ENCODE data around the gene ZNF684.
"Not testable (repeated sequence)": the region's sequence is repeated elsewhere in the genome, so short reads cannot be mapped to it uniquely, and the experiment has no call there.

The ZNF684 gene

DNA sequence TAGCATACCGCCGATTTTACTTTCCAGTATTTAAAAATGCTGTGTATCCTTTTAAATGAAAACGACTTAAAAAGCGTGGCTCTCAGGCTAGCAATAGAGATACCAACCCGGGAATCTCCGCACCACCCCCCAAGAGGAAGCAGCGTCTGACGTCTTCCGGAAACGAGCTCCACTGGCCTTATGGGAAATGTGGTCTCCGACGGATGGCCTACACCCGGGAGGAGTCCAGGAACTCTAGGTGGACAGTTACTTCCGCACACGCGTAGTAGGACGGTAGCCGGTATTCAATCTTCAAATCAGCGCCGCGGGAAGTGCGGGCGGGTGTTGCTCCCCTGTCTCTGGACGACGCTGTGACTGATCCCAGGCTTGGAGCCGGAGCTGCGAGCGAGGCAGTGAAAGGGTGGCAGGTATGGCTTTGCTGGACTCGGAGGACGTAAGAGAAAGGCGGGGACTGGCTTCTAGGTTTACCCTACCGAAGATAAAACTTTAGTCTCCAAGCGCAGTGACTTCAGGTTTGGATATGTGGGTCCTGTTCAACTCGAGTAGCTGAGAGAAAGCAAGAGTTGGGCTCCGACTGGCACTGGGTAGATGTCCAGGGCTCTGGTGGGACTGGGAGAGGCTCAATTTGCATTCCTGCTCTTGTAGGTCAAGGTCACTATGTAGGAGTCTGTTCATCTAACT is at the start of gene ZNF684:
Gene ZNF684 (plus strand): TSS at position 257 of the 681 bp plus-strand sequence. CDS start 1,530 bp downstream, outside the sequence.
- Histone ChIP-seq H3K9me3 (ENCODE audit: control insufficient read depth, insufficient read depth, low read length) (no peaks in the 10 kb centered on the region), H3K27me3 (ENCODE audit: control insufficient read depth, insufficient read depth, low read length) (no peaks in the 10 kb centered on the region), H3K4me1 (ENCODE audit: control insufficient read depth, insufficient read depth, low read length) (no peaks in the 10 kb centered on the region)

DNA sequence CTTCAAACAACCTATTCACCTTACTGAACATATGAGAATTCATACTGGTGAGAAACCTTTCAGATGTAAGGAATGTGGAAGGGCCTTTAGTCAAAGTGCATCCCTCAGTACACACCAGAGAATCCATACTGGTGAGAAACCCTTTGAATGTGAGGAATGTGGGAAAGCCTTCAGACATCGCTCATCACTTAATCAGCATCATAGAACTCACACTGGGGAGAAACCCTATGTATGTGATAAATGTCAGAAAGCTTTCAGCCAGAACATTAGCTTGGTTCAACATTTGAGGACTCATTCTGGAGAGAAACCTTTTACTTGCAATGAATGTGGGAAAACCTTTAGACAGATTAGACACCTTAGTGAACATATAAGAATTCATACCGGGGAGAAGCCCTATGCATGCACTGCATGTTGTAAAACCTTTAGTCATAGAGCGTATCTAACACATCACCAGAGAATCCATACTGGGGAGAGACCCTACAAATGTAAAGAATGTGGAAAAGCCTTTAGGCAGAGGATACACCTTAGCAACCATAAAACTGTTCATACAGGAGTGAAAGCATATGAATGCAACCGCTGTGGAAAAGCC is 36.0 kb upstream of the ZNF684 start:
- H3K27me3 ChIP-seq (ENCODE audit: control insufficient read depth, insufficient read depth, low read length): no peaks in the 10 kb centered on the region
- no peak overlapping the region for H3K4me3 ChIP-seq (ENCODE audit: low read depth, low read length)
- H3K36me3 ChIP-seq (ENCODE audit: control insufficient read depth, insufficient read depth, low read length): no peaks in the 10 kb centered on the region
- no peaks in the 10 kb centered on the region for H3K4me1 ChIP-seq (ENCODE audit: control insufficient read depth, insufficient read depth, low read length)
- H3K9ac ChIP-seq (ENCODE audit: low read depth, low read length): no peak overlapping the region
- peaks cover 4% of the 10 kb centered on the region for H3K9me3 ChIP-seq (ENCODE audit: control insufficient read depth, insufficient read depth, low read length)

More for the DNA sequence above, at the start of gene ZNF684:
- H3K36me3 ChIP-seq (ENCODE audit: control insufficient read depth, insufficient read depth, low read length): no peaks in the 10 kb centered on the region
- H3K9ac ChIP-seq (ENCODE audit: low read depth, low read length): peak within 1 kb of the TSS; percentile 83
- H3K4me3 ChIP-seq (ENCODE audit: low read depth, low read length): peak within 1 kb of the TSS; percentile 88

DNA sequence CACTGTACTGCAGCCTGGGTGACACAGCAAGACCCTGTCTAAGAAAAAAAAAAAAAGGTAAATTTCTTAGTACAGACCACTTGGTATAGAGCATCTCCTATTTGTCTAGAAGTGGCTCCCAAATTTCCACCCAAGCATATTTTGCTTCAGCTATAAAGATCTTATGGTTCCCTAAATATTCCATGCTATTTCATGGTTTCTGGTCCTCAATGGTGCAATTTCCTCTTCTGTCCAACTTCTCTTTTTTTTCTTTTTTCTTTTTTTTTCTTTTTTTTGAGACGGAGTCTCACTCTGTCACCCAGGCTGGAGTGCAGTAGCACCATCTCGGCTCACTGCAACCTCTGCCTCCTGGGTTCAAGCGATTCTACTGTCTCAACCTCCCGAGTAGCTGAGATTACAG is 28.8 kb upstream of the ZNF684 start:
- not testable (repeated sequence) for H3K4me1 ChIP-seq (ENCODE audit: control insufficient read depth, insufficient read depth, low read length); H3K9me3 ChIP-seq (ENCODE audit: control insufficient read depth, insufficient read depth, low read length); H3K36me3 ChIP-seq (ENCODE audit: control insufficient read depth, insufficient read depth, low read length); H3K4me3 ChIP-seq (ENCODE audit: low read depth, low read length); H3K27me3 ChIP-seq (ENCODE audit: control insufficient read depth, insufficient read depth, low read length); H3K9ac ChIP-seq (ENCODE audit: low read depth, low read length)

DNA sequence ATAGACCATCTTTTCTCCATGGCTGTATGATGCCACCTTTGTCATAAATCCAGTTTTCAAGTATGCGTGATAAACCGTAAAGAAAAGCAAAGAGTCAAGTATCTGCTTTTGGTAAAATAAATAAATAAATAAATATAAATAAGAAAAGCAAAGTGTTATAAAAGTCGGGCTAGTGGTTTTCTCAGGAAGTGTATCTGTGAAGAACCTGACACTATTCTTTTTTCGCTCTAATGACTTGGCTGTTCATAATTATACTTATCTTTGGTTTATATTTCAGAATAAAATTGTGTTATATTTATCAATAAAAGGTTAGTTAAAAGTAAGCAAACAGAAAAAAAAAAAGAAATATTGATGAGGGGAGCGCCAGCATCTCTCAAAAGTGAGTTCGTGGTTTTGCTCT is 23.5 kb upstream of the ZNF684 start:
- Histone ChIP-seq H3K9ac (ENCODE audit: low read depth, low read length) (no peak overlapping the region), H3K4me1 (ENCODE audit: control insufficient read depth, insufficient read depth, low read length) (no peaks in the 10 kb centered on the region), H3K36me3 (ENCODE audit: control insufficient read depth, insufficient read depth, low read length) (no peaks in the 10 kb centered on the region), H3K4me3 (ENCODE audit: low read depth, low read length) (peak overlapping the region; percentile 78), H3K27me3 (ENCODE audit: control insufficient read depth, insufficient read depth, low read length) (peaks cover 11% of the 10 kb centered on the region), H3K9me3 (ENCODE audit: control insufficient read depth, insufficient read depth, low read length) (no peaks in the 10 kb centered on the region)

DNA sequence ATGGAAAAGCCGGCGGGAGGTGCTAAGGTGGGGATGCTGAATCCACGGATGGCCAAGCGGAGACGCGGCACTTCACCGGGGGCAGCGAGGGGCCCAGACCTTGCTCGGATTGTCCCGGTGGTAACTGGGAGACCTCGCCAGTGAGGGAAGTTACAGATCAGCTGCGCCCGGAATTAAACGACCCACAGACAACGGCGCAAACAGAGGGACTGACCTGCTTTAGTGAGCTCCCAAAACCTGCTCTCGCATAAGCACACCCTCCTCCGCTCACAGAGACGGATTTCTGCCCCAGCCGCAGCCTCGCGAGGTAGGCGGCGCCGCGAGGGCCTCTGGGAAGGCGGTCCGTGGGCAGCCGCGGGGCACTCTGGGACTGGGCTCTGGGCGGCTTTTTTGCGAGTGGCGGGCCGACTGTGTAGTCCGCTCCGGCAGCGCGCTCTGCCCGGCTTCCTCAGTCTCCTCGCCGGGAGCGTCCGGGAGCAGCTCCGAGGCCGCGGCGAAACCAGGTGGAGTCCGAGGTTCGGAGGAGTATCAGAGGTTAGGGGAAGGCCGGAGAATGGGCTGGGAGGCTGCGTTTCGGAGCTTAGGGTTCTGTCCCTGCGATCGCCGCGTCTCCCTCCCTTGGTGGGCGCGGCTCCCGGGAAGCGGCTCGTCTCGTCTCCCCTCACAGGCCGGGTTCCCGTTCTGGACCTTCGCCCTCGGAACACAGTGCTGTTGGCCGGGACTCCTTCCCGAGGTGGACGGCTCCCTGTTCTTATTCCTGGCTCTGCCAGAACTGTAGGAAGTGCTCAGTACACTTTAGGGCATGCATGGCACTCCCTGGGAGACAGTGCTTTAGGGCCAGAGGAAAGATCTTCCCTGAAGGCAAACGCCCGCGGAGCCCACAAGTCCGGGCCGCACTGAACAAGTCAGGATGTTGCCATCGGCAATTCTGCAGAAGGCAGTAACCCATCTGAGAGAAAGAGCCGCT is 22.8 kb upstream of the ZNF684 start, which contains the start of gene EXO5:
Gene EXO5 (plus strand): TSS at position 393 of the 967 bp plus-strand sequence. CDS start 5,778 bp downstream, outside the sequence.
- Histone ChIP-seq H3K9ac (ENCODE audit: low read depth, low read length) (peak within 1 kb of the TSS; percentile 86), H3K27me3 (ENCODE audit: control insufficient read depth, insufficient read depth, low read length) (peaks cover 11% of the 10 kb centered on the region), H3K4me3 (ENCODE audit: low read depth, low read length) (peak within 1 kb of the TSS; percentile 78), H3K4me1 (ENCODE audit: control insufficient read depth, insufficient read depth, low read length) (no peaks in the 10 kb centered on the region), H3K9me3 (ENCODE audit: control insufficient read depth, insufficient read depth, low read length) (no peaks in the 10 kb centered on the region), H3K36me3 (ENCODE audit: control insufficient read depth, insufficient read depth, low read length) (no peaks in the 10 kb centered on the region)

DNA sequence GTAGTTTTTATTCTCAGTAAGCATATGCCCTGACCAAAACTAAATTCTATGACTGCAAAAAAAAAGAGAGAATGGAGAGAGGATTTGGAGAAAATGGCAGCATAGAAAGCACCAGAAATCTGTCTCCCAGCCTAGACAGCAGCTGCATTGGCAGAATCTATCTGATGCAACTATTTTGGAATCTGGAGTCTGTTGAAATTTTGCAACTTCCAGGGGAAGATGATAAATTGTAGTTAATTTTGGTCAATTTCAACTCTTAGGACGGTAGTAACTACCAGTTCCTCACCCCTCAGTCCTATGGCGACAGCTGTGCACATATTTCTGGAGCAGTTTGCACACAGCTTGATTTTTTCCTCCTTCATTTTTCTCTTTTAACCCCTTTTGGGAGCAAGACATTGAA is 11.9 kb upstream of the ZNF684 start:
- Histone ChIP-seq H3K36me3 (ENCODE audit: control insufficient read depth, insufficient read depth, low read length) (no peaks in the 10 kb centered on the region), H3K9me3 (ENCODE audit: control insufficient read depth, insufficient read depth, low read length) (no peaks in the 10 kb centered on the region), H3K27me3 (ENCODE audit: control insufficient read depth, insufficient read depth, low read length) (no peaks in the 10 kb centered on the region), H3K4me3 (ENCODE audit: low read depth, low read length) (no peak overlapping the region), H3K9ac (ENCODE audit: low read depth, low read length) (no peak overlapping the region), H3K4me1 (ENCODE audit: control insufficient read depth, insufficient read depth, low read length) (no peaks in the 10 kb centered on the region)

DNA sequence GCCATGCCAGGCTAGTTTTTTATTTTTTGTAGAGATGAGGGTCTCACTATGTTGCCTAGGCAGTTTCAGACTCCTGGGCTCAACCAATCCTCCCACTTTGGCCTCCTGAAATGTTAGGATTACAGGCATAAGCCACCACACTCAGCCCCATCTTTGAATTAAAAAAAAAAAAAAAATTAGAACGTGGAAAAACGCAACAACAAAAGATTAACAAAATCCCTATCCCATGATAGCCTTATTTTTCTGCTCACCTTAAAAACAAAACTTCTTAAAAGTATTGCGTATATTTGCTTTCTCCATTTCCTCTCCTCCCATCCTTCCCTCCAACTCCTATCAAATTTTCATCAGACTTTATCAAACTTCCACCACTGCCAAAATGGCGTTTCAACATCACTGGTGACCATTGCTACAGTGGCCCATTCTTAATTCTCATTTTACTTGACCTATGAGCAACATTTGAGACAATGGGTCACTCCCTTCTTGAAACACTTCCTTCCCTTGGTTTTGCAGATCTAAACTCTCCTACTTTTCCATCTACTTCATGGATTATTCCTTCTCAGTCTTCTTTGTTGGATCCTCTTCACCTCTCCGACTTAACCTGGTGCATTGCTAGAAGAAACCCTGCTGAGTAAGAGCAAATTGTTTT is 579 bp upstream of the ZNF684 start:
- peak overlapping the region; percentile 88 for H3K4me3 ChIP-seq (ENCODE audit: low read depth, low read length)

DNA sequence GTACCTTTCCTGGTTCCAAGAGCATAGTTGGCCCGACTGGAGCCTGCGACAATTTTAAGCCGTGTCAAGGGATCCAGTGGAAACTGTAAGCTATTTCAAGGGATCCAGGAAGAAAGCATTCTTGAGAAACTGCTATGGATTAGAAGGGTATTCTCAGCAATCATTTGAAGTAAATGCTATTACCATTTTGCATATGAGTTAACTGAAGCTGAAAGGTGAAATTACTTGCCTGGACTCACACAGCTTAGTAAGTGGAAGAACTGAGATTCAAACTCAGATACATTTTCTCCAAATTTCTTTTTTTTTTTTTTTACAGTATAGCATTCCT is 589 bp downstream of the ZNF684 start:
- Histone ChIP-seq H3K4me1 (ENCODE audit: control insufficient read depth, insufficient read depth, low read length) (no peaks in the 10 kb centered on the region), H3K36me3 (ENCODE audit: control insufficient read depth, insufficient read depth, low read length) (no peaks in the 10 kb centered on the region), H3K4me3 (ENCODE audit: low read depth, low read length) (peak overlapping the region; percentile 88), H3K9me3 (ENCODE audit: control insufficient read depth, insufficient read depth, low read length) (no peaks in the 10 kb centered on the region), H3K9ac (ENCODE audit: low read depth, low read length) (peak overlapping the region; percentile 57), H3K27me3 (ENCODE audit: control insufficient read depth, insufficient read depth, low read length) (no peaks in the 10 kb centered on the region)

More for the DNA sequence above, 579 bp upstream of the ZNF684 start:
- Histone ChIP-seq H3K9ac (ENCODE audit: low read depth, low read length) (peak overlapping the region; percentile 83), H3K36me3 (ENCODE audit: control insufficient read depth, insufficient read depth, low read length) (no peaks in the 10 kb centered on the region), H3K9me3 (ENCODE audit: control insufficient read depth, insufficient read depth, low read length) (no peaks in the 10 kb centered on the region), H3K4me1 (ENCODE audit: control insufficient read depth, insufficient read depth, low read length) (no peaks in the 10 kb centered on the region), H3K27me3 (ENCODE audit: control insufficient read depth, insufficient read depth, low read length) (no peaks in the 10 kb centered on the region)

DNA sequence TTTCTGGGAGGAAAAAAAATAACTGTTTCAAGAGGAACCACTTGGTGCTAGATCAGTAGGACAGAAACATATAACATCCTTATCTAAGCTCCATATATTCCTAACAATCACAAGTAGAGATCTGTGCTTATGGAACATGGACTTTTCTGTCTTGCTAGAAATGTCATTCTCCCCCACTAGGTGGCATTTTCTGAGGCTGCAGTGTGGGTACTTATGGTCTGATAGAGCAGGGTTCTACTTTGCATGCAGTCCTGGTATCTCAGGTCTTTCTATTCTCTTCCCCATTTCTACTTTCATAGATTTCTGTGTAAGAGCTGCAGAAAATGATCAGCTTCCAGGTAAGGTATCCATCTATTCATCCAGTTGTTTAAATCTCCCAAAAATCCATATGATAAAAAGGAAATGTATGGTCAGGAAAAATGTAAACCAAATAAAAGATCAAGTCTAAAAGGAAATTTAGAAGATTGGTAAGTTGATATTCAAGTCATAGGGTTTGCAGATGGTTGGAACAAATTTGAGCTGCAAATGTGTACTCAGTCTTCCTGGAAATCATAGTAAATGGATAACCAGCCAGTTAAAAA is 1.5 kb downstream of the ZNF684 start:
- no peak overlapping the region for H3K4me3 ChIP-seq (ENCODE audit: low read depth, low read length)
- no peak overlapping the region for H3K9ac ChIP-seq (ENCODE audit: low read depth, low read length)
- H3K27me3 ChIP-seq (ENCODE audit: control insufficient read depth, insufficient read depth, low read length): no peaks in the 10 kb centered on the region
- H3K4me1 ChIP-seq (ENCODE audit: control insufficient read depth, insufficient read depth, low read length): no peaks in the 10 kb centered on the region
- no peaks in the 10 kb centered on the region for H3K9me3 ChIP-seq (ENCODE audit: control insufficient read depth, insufficient read depth, low read length)
- no peaks in the 10 kb centered on the region for H3K36me3 ChIP-seq (ENCODE audit: control insufficient read depth, insufficient read depth, low read length)

DNA sequence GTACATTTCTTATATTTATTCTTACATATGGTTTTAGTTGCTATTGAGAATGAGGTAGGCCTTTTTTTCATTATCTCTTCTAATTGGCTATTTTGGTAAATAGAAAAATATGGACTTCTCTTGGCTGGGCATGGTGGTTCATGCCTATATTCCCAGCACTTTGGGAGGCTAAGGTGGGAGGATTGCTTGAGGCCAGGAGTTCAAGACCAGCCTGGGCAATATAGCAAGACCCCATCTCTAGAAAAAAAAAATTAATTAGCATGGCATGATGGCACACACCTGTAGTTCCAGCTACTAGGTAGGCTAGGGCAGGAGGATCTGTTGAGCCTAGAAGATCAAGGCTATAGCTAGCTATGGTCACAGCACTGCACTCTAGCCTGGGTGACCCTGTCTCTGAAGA is 3.2 kb downstream of the ZNF684 start:
- Histone ChIP-seq H3K9ac (ENCODE audit: low read depth, low read length) (no peak overlapping the region), H3K9me3 (ENCODE audit: control insufficient read depth, insufficient read depth, low read length) (no peaks in the 10 kb centered on the region), H3K4me3 (ENCODE audit: low read depth, low read length) (no peak overlapping the region), H3K4me1 (ENCODE audit: control insufficient read depth, insufficient read depth, low read length) (no peaks in the 10 kb centered on the region), H3K27me3 (ENCODE audit: control insufficient read depth, insufficient read depth, low read length) (no peaks in the 10 kb centered on the region), H3K36me3 (ENCODE audit: control insufficient read depth, insufficient read depth, low read length) (no peaks in the 10 kb centered on the region)

DNA sequence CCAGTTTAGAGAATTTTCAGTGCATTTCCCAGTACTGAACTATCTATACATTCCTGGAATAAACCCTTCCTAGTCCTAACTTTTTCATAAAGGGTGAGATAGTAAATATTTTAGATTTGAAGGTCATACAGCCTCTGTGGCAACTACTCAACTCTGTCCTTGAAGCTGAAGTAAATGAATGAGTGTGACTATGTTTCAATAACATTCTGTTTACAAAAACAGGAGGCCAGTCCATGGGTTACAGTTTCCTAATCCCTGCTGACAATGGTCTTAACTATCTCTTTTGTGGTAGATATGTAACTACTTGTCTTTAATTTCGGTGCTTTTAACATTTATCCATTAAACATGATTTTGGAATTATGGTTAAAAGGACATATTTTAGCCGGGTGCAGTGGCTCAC is 4.3 kb downstream of the ZNF684 start:
- no peak overlapping the region for H3K9ac ChIP-seq (ENCODE audit: low read depth, low read length)

More for the DNA sequence above, 4.3 kb downstream of the ZNF684 start:
- H3K36me3 ChIP-seq (ENCODE audit: control insufficient read depth, insufficient read depth, low read length): no peaks in the 10 kb centered on the region
- no peaks in the 10 kb centered on the region for H3K9me3 ChIP-seq (ENCODE audit: control insufficient read depth, insufficient read depth, low read length)
- no peak overlapping the region for H3K4me3 ChIP-seq (ENCODE audit: low read depth, low read length)
- H3K27me3 ChIP-seq (ENCODE audit: control insufficient read depth, insufficient read depth, low read length): no peaks in the 10 kb centered on the region
- H3K4me1 ChIP-seq (ENCODE audit: control insufficient read depth, insufficient read depth, low read length): no peaks in the 10 kb centered on the region

All from iPS-15b (cell line).